ENCODE results near the gene FLT3.

The FLT3 gene

GRCh38 chr13:28067491-28067890 lies 32.9 kb downstream of the FLT3 start:
- TF ChIP-seq CTCF (IDR thresholded peaks at IDR 0.05) (no peak), ZFX (IDR thresholded peaks at IDR 0.05; ENCODE audit: borderline replicate concordance) (no peak)
- H3K27ac ChIP-seq, result no peak overlapping the region

GRCh38 chr13:28058866-28059613 lies 41.3 kb downstream of the FLT3 start:
- no peak overlapping the region for H3K27ac ChIP-seq
- TF ChIP-seq ZFX (IDR thresholded peaks at IDR 0.05; ENCODE audit: borderline replicate concordance), result no peak
- TF ChIP-seq CTCF (IDR thresholded peaks at IDR 0.05), result peak; percentile 68

- TF ChIP-seq CTCF (IDR thresholded peaks at IDR 0.05), result no peak
- no peak for TF ChIP-seq ZFX (IDR thresholded peaks at IDR 0.05; ENCODE audit: borderline replicate concordance)
- H3K27ac ChIP-seq, result no peak overlapping the region
These were observed 43.2 kb downstream of the FLT3 start for GRCh38 chr13:28056970-28057712.

GRCh38 chr13:28056426-28056825 lies 44.0 kb downstream of the FLT3 start:
- no peak for TF ChIP-seq ZFX (IDR thresholded peaks at IDR 0.05; ENCODE audit: borderline replicate concordance)
- no peak for TF ChIP-seq CTCF (IDR thresholded peaks at IDR 0.05)
- H3K27ac ChIP-seq, result no peak overlapping the region

GRCh38 chr13:28055357-28055756 lies 45.0 kb downstream of the FLT3 start:
- no peak for TF ChIP-seq ZFX (IDR thresholded peaks at IDR 0.05; ENCODE audit: borderline replicate concordance)
- no peak overlapping the region for H3K27ac ChIP-seq

- no peak for TF ChIP-seq ZFX (IDR thresholded peaks at IDR 0.05; ENCODE audit: borderline replicate concordance)
- TF ChIP-seq CTCF (IDR thresholded peaks at IDR 0.05), result no peak
- no peak overlapping the region for H3K27ac ChIP-seq
These were observed 47.4 kb downstream of the FLT3 start for GRCh38 chr13:28052945-28053344.

- no peak overlapping the region for H3K27ac ChIP-seq
- TF ChIP-seq CTCF (IDR thresholded peaks at IDR 0.05) (no peak), ZFX (IDR thresholded peaks at IDR 0.05; ENCODE audit: borderline replicate concordance) (no peak)
These were observed 50.2 kb downstream of the FLT3 start for GRCh38 chr13:28049880-28050875.
